HG03342 (cell line): ENCODE data around the gene IL15.
"Not testable (repeated sequence)": the region's sequence is repeated elsewhere in the genome, so short reads cannot be mapped to it uniquely, and the experiment has no call there.

Experiments used
- ATAC-seq: cut with Tn5 transposase; IDR thresholded peaks from one replicate; pipeline ENCODE4 v1.9.1; 2021; ENCODE audit warnings: mild to moderate bottlenecking, moderate library complexity; ENCODE audit not compliant: unreplicated experiment

The IL15 gene

DNA sequence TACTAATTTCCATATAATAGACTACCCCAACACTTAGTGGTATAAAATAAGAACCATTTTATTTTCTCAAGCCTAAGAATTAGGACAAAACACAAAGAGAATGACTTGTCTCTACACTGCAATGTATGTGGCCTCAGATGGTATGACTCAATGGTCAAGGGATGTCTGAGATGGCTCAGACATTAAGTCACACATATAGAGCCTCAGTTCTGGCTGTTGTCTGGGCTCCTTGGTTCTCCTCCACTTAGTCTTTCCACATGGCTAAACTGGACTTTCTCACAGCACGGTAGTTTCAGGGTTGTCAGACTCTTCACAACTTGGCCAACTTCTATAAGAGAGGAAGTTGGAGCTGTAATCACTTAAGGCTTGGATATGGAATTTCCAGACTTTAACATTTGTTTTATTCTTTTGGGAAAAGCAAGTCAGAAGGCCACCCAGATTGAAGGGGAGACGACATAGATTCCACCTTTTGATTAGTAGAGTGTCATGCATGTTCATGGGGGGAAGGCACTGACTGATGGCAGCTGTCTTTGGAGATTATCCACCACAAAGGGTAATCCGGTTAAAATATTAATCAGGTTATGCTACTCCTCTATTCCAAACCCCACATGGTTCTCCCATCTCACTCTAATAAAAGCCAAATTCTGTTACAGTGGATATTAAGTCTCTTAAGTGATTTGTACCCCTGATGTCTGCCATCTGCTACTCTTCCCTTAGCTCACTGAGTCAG, 9.4 kb downstream of the IL15 start:
- ATAC-seq: no peak

GRCh38 chr4:141646969-141647368, 10.6 kb downstream of the IL15 start:
- no peak for ATAC-seq

DNA sequence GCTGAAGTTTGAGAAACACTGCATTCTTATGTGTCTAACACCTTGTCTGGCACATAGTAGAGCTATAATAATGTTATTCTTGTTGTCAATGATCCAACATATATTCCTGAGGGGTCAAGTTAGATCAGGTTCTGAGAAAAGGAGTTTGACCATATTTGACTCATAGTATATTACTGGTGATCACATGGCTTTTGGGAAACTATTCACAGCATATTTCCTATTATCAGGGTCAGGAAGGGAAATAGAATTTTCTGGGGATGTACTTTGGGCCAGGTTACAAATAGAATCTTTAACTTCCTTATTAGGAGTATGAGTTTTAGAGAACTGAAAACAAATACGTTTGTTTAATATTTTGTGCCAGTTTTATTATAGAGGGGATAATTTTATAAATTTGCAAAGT, 11.6 kb downstream of the IL15 start:
- ATAC-seq: no peak

- no peak for ATAC-seq
Measured at GRCh38 chr4:141652161-141652778, 15.9 kb downstream of the IL15 start.

- ATAC-seq: no peak
Measured at GRCh38 chr4:141654098-141654497, 17.7 kb downstream of the IL15 start.

DNA sequence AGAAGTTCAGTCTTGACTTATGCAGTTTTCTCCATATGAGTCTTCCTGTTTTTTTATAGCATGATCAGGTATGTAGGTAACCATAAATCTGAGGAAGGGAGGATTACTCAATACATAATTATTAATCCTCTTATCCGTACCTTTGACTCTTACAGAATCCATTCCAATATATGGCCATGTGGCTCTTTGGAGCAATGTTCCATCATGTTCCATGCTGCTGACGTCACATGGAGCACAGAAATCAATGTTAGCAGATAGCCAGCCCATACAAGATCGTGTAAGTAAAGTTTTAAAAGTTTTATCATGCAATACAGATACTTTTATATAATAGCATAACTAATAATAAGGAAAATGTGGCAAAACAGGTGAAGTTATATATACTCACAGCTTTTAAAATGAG, 19.6 kb downstream of the IL15 start:
- ATAC-seq: no peak

DNA sequence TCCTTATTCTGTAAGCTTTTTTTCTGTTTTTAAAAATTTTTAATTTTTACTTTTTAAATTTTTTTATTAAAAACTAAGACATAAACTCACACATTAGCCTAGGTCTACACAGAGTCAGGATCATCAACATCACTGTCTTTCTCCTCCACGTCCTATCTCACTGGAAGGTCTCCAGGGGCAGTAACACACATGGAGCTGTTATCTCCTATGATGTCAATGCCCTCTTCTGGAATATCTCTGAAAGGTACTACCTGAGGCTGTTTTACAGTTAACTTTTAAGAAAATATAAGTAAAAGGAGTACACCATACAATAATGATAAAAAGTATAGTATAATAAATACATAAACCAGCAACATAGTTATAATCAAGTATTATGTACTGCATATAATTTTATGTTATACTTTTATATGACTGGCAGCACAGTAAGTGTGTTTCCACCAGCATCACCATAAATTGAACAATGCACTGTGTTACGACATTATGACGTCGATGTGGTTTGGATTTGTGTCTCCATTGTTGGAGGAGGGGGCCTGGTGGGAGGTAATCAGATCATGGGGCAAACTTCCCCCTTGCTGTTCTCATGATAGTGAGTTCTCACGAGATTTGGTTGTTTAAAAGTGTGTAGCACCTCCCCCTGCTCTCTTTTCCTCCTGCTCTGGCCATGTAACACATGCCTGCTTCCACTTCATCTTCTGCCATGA, 21.3 kb downstream of the IL15 start:
- ATAC-seq: peak; percentile 18

GRCh38 chr4:141658309-141658708, 21.9 kb downstream of the IL15 start:
- ATAC-seq: peak; percentile 59

DNA sequence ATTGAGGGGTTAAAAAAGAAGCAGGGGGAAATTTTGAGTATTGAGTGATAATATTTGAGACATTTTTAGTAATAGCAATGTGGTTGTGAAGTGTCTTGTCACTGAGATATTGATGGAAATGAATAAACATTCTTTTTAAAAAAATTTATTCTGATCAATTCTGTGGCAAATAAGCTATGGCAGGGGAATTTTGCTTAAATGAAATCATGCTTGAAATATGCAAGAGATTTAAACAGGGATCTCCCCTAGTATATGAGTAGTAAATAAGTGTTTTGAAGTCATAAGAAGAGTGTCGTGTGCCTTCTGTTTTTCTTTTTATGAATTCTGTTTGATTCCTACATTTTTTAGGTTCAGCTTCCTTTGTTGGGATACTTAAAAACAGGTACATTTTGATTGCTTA, 23.2 kb downstream of the IL15 start:
- ATAC-seq: no peak

GRCh38 chr4:141660880-141661279, 24.5 kb downstream of the IL15 start:
- no peak for ATAC-seq

GRCh38 chr4:141668200-141668910, 32.0 kb downstream of the IL15 start:
- no peak for ATAC-seq

- ATAC-seq: no peak
Measured at GRCh38 chr4:141669501-141669900, 33.1 kb downstream of the IL15 start.

DNA sequence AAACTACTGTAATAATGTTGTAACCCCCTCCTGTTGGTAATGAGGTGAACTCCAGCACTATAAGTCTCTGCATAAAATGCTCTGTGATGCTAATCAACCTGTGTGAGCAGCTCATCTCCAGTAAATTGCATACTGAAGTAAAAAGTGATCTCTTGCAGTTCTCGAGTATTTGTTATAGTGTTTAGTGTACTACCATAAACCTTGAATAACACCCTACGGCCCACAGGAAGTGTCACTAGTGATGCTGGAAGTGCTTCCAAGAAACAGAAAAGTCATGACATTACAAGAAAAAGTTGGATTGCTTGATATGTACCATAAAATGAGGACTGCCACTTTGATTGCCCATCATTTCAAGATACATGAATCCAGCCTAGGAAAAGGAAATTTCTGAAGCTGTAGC, 39.0 kb downstream of the IL15 start:
- ATAC-seq: no peak

- no peak for ATAC-seq
Measured at GRCh38 chr4:141676087-141676670, 39.8 kb downstream of the IL15 start.

DNA sequence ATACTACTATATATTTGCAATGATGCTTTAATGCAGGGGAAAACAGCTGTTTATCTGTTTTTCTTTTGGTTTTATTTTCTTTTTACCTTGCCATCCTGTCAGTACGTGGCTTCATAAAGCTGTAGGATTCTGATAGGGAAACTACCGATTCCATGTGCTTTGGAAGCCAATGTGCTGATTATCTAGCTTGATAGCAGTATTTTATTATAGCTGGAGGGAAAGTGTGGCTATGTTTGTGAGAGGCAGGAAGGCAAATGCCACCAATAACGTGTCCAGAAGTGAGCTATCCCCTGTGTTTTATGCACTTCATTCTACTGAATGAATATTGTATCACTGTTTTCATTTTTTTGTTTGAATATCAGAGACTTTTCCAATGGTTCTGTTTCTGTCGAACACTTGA, 43.7 kb downstream of the IL15 start:
- no peak for ATAC-seq

- no peak for ATAC-seq
Measured at GRCh38 chr4:141684785-141685184, 48.4 kb downstream of the IL15 start.

- no peak for ATAC-seq
Measured at GRCh38 chr4:141686146-141686775, 49.9 kb downstream of the IL15 start.

GRCh38 chr4:141686879-141687278, 50.5 kb downstream of the IL15 start:
- no peak for ATAC-seq

DNA sequence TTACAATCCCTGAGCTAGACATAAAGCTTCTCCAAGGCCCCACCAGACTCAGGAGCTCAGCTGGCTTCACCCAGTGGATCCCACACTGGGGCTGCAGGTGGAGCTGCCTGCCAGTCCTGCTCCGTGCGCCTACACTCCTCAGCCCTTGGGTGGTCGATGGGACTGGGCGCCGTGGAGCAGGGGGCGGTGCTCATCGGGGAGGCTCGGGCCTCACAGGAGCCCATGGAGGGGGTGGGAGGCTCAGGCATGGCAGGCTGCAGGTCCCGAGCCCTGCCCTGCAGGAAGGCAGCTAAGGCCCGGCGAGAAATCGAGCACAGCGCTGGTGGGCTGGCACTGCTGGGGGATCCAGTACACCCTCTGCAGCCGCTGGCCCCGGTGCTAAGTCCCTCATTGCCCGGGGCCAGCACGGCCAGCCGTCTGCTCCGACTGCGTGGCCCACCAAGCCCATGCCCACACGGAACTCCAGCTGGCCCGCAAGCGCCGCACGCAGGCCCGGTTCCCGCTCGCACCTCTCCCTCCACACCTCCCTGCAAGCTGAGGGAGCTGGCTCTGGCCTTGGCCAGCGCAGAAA, 53.4 kb downstream of the IL15 start:
- ATAC-seq: not testable (repeated sequence)

DNA sequence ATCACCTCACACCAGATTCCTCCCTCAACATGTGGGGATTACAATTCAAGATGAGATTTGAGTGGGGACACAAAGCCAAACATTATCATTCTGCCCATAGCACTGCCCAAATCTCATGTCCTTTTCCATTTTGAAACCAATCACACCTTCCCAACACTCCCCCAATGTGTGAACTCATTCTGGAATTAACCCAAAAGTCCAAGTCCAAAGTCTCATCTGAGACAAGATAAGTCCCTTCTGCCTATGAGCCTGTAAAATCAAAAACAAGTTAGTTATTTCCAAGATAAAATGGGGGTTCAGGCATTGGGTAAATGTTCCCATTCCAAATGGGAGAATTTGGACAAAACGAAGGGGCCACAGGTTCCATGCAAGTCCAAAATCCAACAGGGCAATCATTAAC, 54.9 kb downstream of the IL15 start:
- ATAC-seq: not testable (repeated sequence)
